Neutrophil (primary cell): ENCODE data around the gene SETDB1.

Experiments used
- H3K27ac ChIP-seq: fragments of 200-600 bp; sonication (generic); 2 replicates; pipeline ENCODE4 v1.5.1; 2016; ENCODE audit warnings: mild to moderate bottlenecking, moderate library complexity
- H3K27me3 ChIP-seq: fragments of 200-600 bp; sonication (generic); 2 replicates; pipeline ENCODE4 v1.6.0; 2016; ENCODE audit warnings: mild to moderate bottlenecking
- H3K36me3 ChIP-seq: fragments of 200-600 bp; sonication (generic); 2 replicates; pipeline ENCODE4 v1.5.1; 2017
- H3K4me1 ChIP-seq, 2 experiments: fragments of 200-600 bp in 1 of 2; sonication (generic) in 1 of 2; 1 replicate in 1 of 2; 2 replicates in 1 of 2; pipeline versions ENCODE4 v1.5.1 to v1.6.1; 2013 to 2016; ENCODE audit warnings: low read depth in 1 of 2, low read length in 1 of 2, mild to moderate bottlenecking in 1 of 2, moderate library complexity in 1 of 2; ENCODE audit not compliant: control insufficient read depth in 1 of 2, insufficient read depth in 1 of 2
- H3K4me3 ChIP-seq, 2 experiments: fragments of 200-600 bp in 1 of 2; sonication (generic) in 1 of 2; 1 replicate in 1 of 2; 2 replicates in 1 of 2; pipeline ENCODE4 v1.5.1; 2013 to 2016; ENCODE audit warnings: low read depth in 1 of 2, low read length in 1 of 2, mild to moderate bottlenecking in 1 of 2, moderate library complexity in 1 of 2
- H3K9me3 ChIP-seq: fragments of 200-600 bp; sonication (generic); 2 replicates; pipeline ENCODE4 v1.5.1; 2016
- TF ChIP-seq, protein P1 (sequence below): fragments of 200-600 bp; sonication (generic); IDR thresholded peaks from 2 replicates; pipeline ENCODE4 v1.5.1; 2016; ENCODE audit warnings: antibody characterized with exemption

The SETDB1 gene

DNA sequence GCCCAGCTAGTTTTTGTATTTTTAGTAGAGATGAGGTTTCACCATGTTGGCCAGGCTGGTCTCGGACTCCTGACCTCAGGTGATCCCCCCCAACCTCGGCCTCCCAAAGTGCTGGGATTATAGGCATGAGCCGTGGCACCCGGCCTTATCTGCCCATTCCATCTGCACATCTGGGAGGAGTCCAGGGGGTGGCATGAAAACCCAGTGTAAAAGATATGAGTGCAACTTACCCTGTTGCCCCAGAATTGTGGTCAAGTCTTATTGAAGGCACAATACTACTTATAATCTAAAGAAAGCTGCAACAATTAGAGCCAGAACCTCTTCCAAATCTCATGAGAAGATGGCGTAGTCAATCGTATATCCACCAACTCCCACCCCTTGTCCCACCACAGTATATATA lies 20.9 kb upstream of the SETDB1 start:
- Histone ChIP-seq H3K4me1 (no peaks in the 10 kb centered on the region), H3K4me3 (no peak overlapping the region), H3K36me3 (no peaks in the 10 kb centered on the region), H3K27me3 (no peaks in the 10 kb centered on the region), H3K27ac (no peak overlapping the region), H3K9me3 (no peaks in the 10 kb centered on the region)
- TF ChIP-seq, protein P1, sequence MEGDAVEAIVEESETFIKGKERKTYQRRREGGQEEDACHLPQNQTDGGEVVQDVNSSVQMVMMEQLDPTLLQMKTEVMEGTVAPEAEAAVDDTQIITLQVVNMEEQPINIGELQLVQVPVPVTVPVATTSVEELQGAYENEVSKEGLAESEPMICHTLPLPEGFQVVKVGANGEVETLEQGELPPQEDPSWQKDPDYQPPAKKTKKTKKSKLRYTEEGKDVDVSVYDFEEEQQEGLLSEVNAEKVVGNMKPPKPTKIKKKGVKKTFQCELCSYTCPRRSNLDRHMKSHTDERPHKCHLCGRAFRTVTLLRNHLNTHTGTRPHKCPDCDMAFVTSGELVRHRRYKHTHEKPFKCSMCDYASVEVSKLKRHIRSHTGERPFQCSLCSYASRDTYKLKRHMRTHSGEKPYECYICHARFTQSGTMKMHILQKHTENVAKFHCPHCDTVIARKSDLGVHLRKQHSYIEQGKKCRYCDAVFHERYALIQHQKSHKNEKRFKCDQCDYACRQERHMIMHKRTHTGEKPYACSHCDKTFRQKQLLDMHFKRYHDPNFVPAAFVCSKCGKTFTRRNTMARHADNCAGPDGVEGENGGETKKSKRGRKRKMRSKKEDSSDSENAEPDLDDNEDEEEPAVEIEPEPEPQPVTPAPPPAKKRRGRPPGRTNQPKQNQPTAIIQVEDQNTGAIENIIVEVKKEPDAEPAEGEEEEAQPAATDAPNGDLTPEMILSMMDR, result no peak

DNA sequence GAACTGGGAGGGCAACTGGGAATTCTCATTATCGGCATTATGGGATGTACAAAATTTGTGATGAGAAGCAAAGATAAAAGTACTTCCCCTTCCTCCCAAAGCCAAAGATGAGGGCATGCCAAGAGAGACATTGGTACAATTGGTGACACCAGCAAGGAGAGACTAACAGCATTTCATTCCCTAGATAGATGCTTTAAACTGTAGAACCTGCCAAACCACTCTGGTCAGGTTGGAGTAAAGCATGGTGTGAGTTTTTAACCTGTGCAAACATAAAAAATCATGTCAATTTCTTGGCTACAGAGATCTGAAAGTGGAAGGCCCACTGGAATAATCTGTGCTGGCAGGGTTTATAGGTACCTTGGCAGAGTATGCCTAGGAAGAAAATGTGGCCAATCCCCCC lies 19.8 kb upstream of the SETDB1 start:
- Histone ChIP-seq H3K9me3 (no peaks in the 10 kb centered on the region), H3K27ac (no peak overlapping the region), H3K4me3 (no peak overlapping the region), H3K27me3 (no peaks in the 10 kb centered on the region), H3K36me3 (no peaks in the 10 kb centered on the region), H3K4me1 (no peaks in the 10 kb centered on the region)
- TF ChIP-seq, protein P1, result no peak

DNA sequence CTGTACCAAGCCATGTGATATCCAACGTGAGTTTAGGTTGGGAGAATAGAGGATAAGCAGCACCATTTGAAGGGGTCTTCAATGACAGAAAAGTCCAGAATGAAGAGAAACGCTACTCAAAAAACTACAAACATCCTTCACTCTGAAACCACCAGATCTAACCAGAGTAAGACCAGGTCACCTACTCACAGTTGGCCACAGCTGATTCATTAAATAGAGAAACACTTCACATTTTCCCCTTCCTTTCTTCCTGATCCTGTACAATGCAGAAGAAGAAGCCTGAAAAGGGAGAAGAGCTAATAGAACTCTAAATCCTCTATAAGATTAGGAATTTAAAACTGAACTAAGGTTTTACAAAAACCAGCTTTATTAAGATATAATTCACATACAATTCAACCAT lies 19.4 kb upstream of the SETDB1 start:
- H3K4me3 ChIP-seq, result no peak overlapping the region
- H3K9me3 ChIP-seq, result no peaks in the 10 kb centered on the region
- H3K27ac ChIP-seq, result no peak overlapping the region
- H3K27me3 ChIP-seq, result no peaks in the 10 kb centered on the region
- H3K4me1 ChIP-seq, result no peaks in the 10 kb centered on the region
- TF ChIP-seq, protein P1, result no peak
- no peaks in the 10 kb centered on the region for H3K36me3 ChIP-seq

DNA sequence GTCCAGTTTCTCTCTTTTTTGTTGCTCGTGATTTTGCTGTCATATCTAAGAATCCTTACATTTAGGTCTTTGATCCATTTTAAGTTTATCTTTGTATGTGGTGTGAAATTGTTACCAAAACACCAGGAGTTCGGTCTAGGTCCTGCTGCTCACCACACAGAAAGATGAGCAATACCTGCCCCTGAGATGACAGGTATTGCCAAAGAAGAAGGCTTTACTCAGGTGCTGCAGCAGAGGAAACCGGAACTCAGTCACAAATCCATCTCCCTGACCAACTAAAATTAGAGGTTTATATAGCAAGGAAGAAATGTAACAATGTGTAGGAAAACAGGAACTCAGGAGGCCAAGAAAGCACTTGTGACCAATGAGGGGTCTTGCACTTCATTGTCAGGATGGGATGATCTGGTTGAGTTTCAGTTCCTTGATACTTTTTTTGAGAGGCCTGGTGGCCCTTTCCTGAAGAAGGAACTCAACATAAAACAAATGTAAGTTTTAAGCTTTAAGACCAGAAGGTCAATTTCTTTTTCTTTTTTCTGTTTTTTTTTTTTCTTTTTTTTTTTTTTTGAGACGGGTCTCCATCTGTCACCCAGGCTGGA lies 16.5 kb upstream of the SETDB1 start:
- no peak overlapping the region for H3K27ac ChIP-seq
- H3K9me3 ChIP-seq, result no peaks in the 10 kb centered on the region
- H3K4me1 ChIP-seq, result no peaks in the 10 kb centered on the region
- H3K36me3 ChIP-seq, result no peaks in the 10 kb centered on the region
- H3K4me3 ChIP-seq, result no peak overlapping the region
- TF ChIP-seq, protein P1, result no peak
- H3K27me3 ChIP-seq, result no peaks in the 10 kb centered on the region

DNA sequence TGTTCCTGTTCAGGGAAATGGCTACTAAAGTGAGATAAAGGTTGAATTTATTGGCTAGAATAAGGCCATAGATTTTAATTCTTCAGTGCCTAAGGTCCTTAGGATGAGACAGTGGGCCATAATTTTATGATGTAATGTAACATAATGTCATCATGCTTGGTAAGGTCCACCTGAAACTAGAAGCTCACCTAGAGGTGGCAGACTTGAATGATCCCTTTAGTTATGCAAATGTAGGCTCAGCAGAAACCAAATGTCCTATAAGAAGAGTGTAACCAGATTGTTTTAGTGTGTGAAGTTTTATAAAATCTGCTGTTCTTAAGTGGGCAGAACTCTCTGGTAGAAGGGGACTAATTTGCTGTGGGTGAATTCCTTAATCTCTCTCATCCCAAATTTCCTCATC lies 13.5 kb upstream of the SETDB1 start:
- Histone ChIP-seq H3K9me3 (no peaks in the 10 kb centered on the region), H3K36me3 (no peaks in the 10 kb centered on the region), H3K27me3 (no peaks in the 10 kb centered on the region), H3K4me1 (no peaks in the 10 kb centered on the region), H3K27ac (no peak overlapping the region), H3K4me3 (no peak overlapping the region)
- TF ChIP-seq, protein P1, result no peak

DNA sequence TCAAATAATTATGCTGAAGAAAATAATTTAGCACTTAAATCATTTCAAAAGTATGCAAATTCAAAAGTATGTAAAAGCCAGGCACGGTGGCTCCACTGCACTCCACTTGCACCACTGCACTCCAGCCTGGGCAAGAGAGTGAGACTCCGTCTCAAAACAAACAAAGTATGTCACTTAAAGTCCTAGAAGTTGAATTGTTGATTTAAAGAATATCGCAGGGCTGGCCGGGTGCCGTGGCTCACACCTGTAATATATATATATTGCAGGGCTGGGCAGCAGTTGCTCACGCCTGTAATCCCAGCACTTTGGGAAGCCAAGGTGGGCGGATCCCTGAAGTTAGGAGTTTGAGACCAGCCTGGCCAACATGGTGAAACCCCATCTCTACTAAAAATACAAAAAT lies 8.8 kb upstream of the SETDB1 start:
- H3K36me3 ChIP-seq, result no peaks in the 10 kb centered on the region
- no peaks in the 10 kb centered on the region for H3K9me3 ChIP-seq
- no peak overlapping the region for H3K4me3 ChIP-seq
- H3K27me3 ChIP-seq, result no peaks in the 10 kb centered on the region
- no peaks in the 10 kb centered on the region for H3K4me1 ChIP-seq
- TF ChIP-seq, protein P1, result no peak
- H3K27ac ChIP-seq, result no peak overlapping the region
